Upper lobe of left lung (tissue), 6 donors: ENCODE results near the gene MBD3L2B. TPM values are rescaled to one million over a fixed set of nuclear protein-coding genes. Genes with fewer than 3 reads are reported as not detected.
A peak's percentile ranks its signal among the peaks of the same experiment; 100 is the strongest.

Source experiments
- ATAC-seq, 2 donors: fragments of 200-7000 bp; cut with Tn5 transposase; one replicate each; pipeline ENCODE4 v1.9.1; 2022; ENCODE audit warnings: mild to moderate bottlenecking in 2 of 2, moderate library complexity in 2 of 2; ENCODE audit not compliant: low FRiP score in 2 of 2
- DNase-seq, 2 donors: peaks; one replicate each; pipeline ENCODE4 v3.0.0-alpha.2; 2019 to 2020
- H3K27ac ChIP-seq, 4 donors: fragments of 200-600 bp; sonication (generic); one replicate each; pipeline ENCODE4 v1.5.1; 2016 to 2019
- H3K27me3 ChIP-seq, 4 donors: fragments of 200-600 bp; sonication (generic); one replicate each; pipeline ENCODE4 v1.5.1; 2017 to 2019
- H3K36me3 ChIP-seq, 4 donors: fragments of 200-600 bp; sonication (generic); one replicate each; pipeline ENCODE4 v1.5.1; 2016 to 2019
- H3K4me1 ChIP-seq, 4 donors: fragments of 200-600 bp; sonication (generic); one replicate each; pipeline ENCODE4 v1.5.1; 2018 to 2019
- H3K4me3 ChIP-seq, 4 donors: fragments of 200-600 bp; sonication (generic); one replicate each; pipeline ENCODE4 v1.5.1; 2017 to 2019; ENCODE audit warnings: mild to moderate bottlenecking in 2 of 4, moderate library complexity in 1 of 4
- H3K9me3 ChIP-seq, 4 donors: fragments of 200-600 bp; sonication (generic); one replicate each; pipeline ENCODE4 v1.5.1; 2018 to 2019
- CTCF ChIP-seq, 6 experiments: fragments of 450-650 bp in 4 of 6; fragments of 200-600 bp in 2 of 6; sonication (generic) in 2 of 6; IDR thresholded peaks; one replicate each; pipeline ENCODE4 v1.5.1; 2016 to 2019; ENCODE audit warnings: antibody characterized with exemption in 6 of 6
- EP300 ChIP-seq, 4 donors: sonication (generic); formaldehyde crosslinking; IDR thresholded peaks; one replicate each; pipeline ENCODE4 v1.5.1; 2017; ENCODE audit warnings: antibody characterized with exemption in 4 of 4, control low read depth in 2 of 4
- POLR2A ChIP-seq, 4 donors: fragments of 450-650 bp; IDR thresholded peaks; one replicate each; pipeline ENCODE4 v1.5.1; 2016 to 2017; ENCODE audit warnings: antibody characterized with exemption in 4 of 4, mild to moderate bottlenecking in 2 of 4
- POLR2AphosphoS5 ChIP-seq, 2 donors: sonication (generic); formaldehyde crosslinking; IDR thresholded peaks; one replicate each; pipeline ENCODE4 v1.5.1; 2017; ENCODE audit warnings: antibody characterized with exemption in 2 of 2
- WGBS, 2 donors: methylation state at CpG; one replicate each; pipeline ENCODE4 v1.1.5; 2017 to 2018; 5-methylcytosine and 5-hydroxymethylcytosine counted together
- total RNA-seq, 6 donors: library from RNA; depleted of rRNA in 4 of 6; stranded (reverse); fragments of >200 nt in 4 of 6; gene quantifications; one replicate each; pipeline versions ENCODE4 v1.1.0 to v1.2.1, GENCODE V29; 2016 to 2021
- donor health status: DM: no; HTN: no; CAD: no; lungs with moderate emphysema.
- donor health status: DM: no; HTN: yes; CAD: no; lungs with severe emphysema.

The MBD3L2B gene
- total RNA-seq, 6 donors from 2014 or later: not detected

- Histone ChIP-seq H3K9me3 (peaks cover 0 to 14% (median 8%) of the 10 kb centered on the region in 4 donors), H3K4me1 (no peaks in the 10 kb centered on the region), H3K27ac (no peak overlapping the region), H3K27me3 (no peaks in the 10 kb centered on the region), H3K36me3 (no peaks in the 10 kb centered on the region), H3K4me3 (no peak overlapping the region)
- DNase-seq (no peak), ATAC-seq (no peak)
- 87 to 90% methylated on average over 5 of the region's 5 CpGs for WGBS, 2 donors
- TF ChIP-seq CTCF (IDR thresholded peaks at IDR 0.05): no peak
- no peak for TF ChIP-seq POLR2AphosphoS5 (IDR thresholded peaks at IDR 0.05)
- TF ChIP-seq POLR2A (IDR thresholded peaks at IDR 0.05): no peak
- TF ChIP-seq EP300 (IDR thresholded peaks at IDR 0.05): no peak
Observed at GRCh38 chr19:6976197-6976596, 45.0 kb downstream of the MBD3L2B start.

GRCh38 chr19:6971366-6971765, 49.9 kb downstream of the MBD3L2B start:
- WGBS, 2 donors: 91 to 100% methylated on average over 1 of the region's 1 CpG
- no peak for DNase-seq
- no peak for ATAC-seq
- no peaks in the 10 kb centered on the region for H3K4me1 ChIP-seq
- H3K27me3 ChIP-seq: no peaks in the 10 kb centered on the region
- TF ChIP-seq POLR2AphosphoS5 (IDR thresholded peaks at IDR 0.05) (no peak), POLR2A (IDR thresholded peaks at IDR 0.05) (no peak), CTCF (IDR thresholded peaks at IDR 0.05) (no peak), EP300 (IDR thresholded peaks at IDR 0.05) (no peak)
- H3K27ac ChIP-seq: no peak overlapping the region
- H3K9me3 ChIP-seq: no peaks in the 10 kb centered on the region
- no peaks in the 10 kb centered on the region for H3K36me3 ChIP-seq
- H3K4me3 ChIP-seq: no peak overlapping the region

GRCh38 chr19:6970443-6970842, 50.8 kb downstream of the MBD3L2B start:
- WGBS, 2 donors: 78 to 94% methylated on average over 5 of the region's 5 CpGs

GRCh38 chr19:6970021-6970420, 51.2 kb downstream of the MBD3L2B start:
- H3K36me3 ChIP-seq: no peaks in the 10 kb centered on the region
- H3K9me3 ChIP-seq: no peaks in the 10 kb centered on the region
- H3K27me3 ChIP-seq: no peaks in the 10 kb centered on the region
- no peak overlapping the region for H3K27ac ChIP-seq
- ATAC-seq: peak in 1 of 2 donors; percentile 40
- DNase-seq: no peak
- TF ChIP-seq POLR2A (IDR thresholded peaks at IDR 0.05): no peak
- TF ChIP-seq POLR2AphosphoS5 (IDR thresholded peaks at IDR 0.05): no peak
- H3K4me1 ChIP-seq: no peaks in the 10 kb centered on the region
- WGBS, 2 donors: 54 to 60% methylated on average over 2 of the region's 2 CpGs
- no peak overlapping the region for H3K4me3 ChIP-seq

More at GRCh38 chr19:6970443-6970842, 50.8 kb downstream of the MBD3L2B start:
- no peak for TF ChIP-seq CTCF (IDR thresholded peaks at IDR 0.05)
- Histone ChIP-seq H3K4me1 (no peaks in the 10 kb centered on the region), H3K36me3 (no peaks in the 10 kb centered on the region), H3K27ac (no peak overlapping the region), H3K9me3 (no peaks in the 10 kb centered on the region), H3K4me3 (no peak overlapping the region), H3K27me3 (no peaks in the 10 kb centered on the region)
- DNase-seq (peak in 1 of 2 donors; percentile 30), ATAC-seq (peak in 1 of 2 donors; percentile 64)

- Histone ChIP-seq H3K27ac (no peak overlapping the region), H3K36me3 (no peaks in the 10 kb centered on the region), H3K9me3 (no peaks in the 10 kb centered on the region), H3K4me3 (no peak overlapping the region), H3K4me1 (no peaks in the 10 kb centered on the region), H3K27me3 (no peaks in the 10 kb centered on the region)
- no peak for ATAC-seq
- TF ChIP-seq POLR2AphosphoS5 (IDR thresholded peaks at IDR 0.05) (no peak), POLR2A (IDR thresholded peaks at IDR 0.05) (no peak), EP300 (IDR thresholded peaks at IDR 0.05) (no peak), CTCF (IDR thresholded peaks at IDR 0.05) (no peak)
- WGBS, 2 donors: 83 to 84% methylated on average over 2 of the region's 2 CpGs
- DNase-seq: no peak
Observed at GRCh38 chr19:6969490-6969889, 51.7 kb downstream of the MBD3L2B start.

Other genes starting within 250 kb of the MBD3L2B start
- 10 to 100 TPM; 13.9 to 53.4 (median 24.1) TPM for gene VAV1, start 248.7 kb downstream of the MBD3L2B start, total RNA-seq
- gene ADGRE1, start 133.9 kb downstream of the MBD3L2B start, total RNA-seq: 1 to 10 TPM in 5 of 6 donors, under 1 TPM in 1; 0.79 to 7.3 (median 4.3) TPM
- not detected for gene MBD3L5, start 9.1 kb upstream of the MBD3L2B start, total RNA-seq
- not detected for gene MBD3L4, start 18.7 kb upstream of the MBD3L2B start, total RNA-seq
- not detected for gene MBD3L2, start 27.9 kb upstream of the MBD3L2B start, total RNA-seq
- not detected for gene MBD3L3, start 37.2 kb upstream of the MBD3L2B start, total RNA-seq
- 10 to 100 TPM in 3 of 6 donors, 1 to 10 TPM in 3; 2.4 to 22.0 (median 9.9) TPM for gene ZNF557, start 48.3 kb upstream of the MBD3L2B start, total RNA-seq